SW 1271 (cell line): ENCODE data around the gene PKP3.

Source experiments
- DNase-seq, 2 experiments: peaks; one replicate each; lab custom pipeline; 2025; lab: John Stamatoyannopoulos, UW

Gene PKP3

DNA sequence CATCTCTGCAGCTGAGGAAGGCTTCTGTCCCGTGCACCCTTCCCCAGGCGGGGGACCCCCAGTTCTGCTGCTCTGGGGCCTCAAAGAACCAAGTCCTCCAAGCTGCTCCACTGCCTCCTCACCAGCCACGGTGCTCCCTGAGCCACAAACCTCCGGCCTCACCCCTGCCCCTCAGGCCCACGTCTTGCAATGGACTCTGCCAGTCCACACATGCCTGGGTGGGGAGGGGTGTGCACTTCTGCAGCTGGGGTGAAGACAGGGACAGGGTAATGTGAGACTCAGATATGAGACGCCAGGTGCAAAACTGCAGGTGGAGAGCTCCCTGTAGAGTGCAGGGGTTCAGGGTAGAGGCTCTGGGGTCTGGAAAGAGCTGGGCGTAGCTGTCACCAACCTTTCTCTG lies 52.9 kb downstream of the PKP3 start:
- DNase-seq: no peak

DNA sequence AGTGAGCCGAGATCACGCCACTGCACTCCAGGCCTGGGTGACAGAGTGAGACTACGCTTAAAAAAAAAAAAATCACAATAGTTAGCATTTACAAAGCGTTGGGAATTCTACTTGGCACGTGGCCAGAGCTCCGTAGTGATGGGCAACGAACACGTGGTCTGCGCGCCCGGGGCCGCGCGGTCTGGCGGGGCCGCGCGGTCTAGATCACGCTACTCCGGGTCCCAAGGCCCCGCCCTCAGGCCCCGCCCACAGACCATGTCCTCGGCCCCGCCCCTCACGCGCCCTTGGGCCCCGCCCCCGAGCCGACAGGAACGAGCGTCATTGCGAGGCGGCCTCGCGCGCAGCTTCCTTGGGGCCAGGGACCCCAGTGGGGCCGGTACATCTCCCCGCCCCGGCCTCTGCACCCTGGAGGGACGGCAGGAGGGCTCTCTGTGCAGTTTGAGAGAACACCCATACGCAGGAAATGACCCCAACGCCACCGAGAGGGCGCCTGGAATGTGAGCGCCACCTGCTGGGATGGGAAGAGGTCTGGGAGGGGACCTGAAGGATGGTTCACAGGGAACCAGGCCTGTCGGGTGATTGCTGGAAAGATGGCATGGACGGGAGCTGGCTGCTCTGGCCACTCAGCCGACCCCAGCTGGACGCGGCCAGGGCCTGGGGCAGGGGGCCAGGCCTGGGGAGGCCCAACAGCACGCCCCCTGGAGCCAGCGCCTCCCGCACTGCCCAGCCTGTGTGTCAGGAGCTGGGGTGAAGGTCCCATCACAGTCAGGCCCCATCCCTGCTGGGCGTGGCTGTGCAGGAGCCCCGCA lies 54.1 kb downstream of the PKP3 start:
- peak; percentile 84 to 89 for DNase-seq

DNA sequence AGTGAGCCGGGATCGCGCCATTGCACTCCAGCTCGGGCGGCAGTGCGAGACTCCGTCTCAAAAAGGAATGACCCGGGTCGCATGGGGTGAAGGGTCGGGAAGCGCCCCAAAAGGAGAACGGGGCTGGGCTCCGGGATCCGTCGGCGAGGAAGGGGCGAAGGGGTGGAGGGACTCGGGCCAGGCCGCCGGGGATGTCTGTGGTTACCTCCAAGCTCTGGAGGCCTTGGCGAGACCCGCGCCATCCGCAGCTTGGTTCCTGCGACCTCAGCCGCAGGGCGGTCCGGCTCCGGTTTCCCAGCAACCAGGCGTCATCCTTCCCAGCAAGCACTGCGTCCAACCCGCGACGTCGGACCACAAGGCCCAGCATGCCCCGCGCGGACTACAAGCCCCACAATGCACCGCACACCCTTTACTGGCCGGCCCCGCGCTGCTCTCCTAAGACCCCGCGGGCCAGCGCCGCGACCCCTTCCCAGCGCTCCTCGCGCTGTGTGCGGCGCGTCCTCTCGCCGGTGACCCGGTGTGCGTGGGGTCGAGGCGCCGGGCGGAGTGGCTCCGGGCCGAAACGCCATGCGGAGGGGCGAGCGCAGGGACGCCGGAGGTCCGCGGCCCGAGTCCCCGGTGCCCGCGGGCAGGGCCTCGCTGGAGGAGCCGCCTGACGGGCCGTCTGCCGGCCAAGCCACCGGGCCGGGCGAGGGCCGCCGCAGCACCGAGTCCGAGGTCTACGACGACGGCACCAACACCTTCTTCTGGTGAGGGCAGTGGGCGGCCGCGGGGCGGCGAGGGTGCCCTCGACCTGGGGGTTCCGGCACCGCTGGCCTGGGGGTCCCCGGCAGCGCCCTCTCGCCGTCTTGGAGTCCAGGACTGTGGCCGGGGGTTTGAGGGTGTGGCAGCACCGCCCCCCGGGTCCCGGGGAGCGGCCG lies 56.1 kb downstream of the PKP3 start, which contains the start of gene PTDSS2:
Gene PTDSS2 (plus strand): TSS at position 391 of the 920 bp plus-strand sequence. CDS start 177 bp downstream, at position 568.
- DNase-seq: peak; percentile 80 to 93

DNA sequence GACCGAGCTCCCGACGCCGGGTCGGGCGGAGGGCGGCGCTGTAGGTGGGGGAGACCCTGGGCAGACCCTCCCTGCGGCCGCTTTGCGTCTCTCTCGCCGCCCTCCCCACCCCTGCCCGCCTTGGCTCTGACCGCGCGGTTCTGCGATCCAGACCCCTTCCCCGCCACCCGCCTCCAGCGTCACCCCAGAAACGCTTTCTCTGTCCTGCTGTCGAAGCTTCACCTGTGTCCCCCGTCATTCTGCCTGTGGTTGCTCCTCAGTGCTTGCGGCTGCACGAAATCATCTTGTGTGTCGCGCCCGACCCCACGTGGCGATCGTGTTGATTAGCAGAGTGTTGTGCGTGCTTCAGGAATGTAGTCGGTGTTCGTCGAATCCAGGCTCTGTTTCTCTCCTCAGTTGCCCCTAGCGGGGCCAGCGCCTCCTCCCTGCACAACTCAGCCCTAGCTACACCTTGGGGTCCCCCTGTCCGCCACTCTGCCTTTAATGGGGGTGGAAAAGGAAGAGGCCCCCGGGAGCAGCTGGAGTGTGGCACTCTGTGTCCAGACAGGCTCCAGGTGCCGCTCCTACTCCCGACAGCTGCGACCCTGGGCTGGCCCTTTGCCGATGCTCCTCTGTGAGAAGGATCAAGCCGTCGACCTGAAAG lies 56.9 kb downstream of the PKP3 start:
- peak; percentile 25 to 54 for DNase-seq

DNA sequence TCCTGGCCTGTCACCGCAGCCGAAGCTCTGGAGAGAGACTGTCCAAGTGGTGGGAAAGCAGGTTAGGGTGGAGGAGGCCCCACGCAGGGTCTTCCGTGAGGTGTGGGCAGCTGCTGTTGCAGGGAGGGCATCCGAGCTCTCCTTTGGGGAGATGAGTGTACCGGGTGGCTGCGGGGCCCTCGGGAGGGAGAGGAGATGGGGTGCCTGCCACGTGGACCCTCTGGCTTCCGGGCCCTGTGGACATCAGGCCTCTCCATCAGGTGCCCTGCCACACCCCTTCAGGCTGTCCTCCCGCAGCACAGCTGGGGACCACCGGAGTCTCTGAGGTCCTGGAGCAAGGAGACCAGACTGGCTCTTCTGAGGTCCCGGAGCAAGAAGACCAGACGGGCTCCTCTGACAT lies 57.7 kb downstream of the PKP3 start:
- no peak for DNase-seq

DNA sequence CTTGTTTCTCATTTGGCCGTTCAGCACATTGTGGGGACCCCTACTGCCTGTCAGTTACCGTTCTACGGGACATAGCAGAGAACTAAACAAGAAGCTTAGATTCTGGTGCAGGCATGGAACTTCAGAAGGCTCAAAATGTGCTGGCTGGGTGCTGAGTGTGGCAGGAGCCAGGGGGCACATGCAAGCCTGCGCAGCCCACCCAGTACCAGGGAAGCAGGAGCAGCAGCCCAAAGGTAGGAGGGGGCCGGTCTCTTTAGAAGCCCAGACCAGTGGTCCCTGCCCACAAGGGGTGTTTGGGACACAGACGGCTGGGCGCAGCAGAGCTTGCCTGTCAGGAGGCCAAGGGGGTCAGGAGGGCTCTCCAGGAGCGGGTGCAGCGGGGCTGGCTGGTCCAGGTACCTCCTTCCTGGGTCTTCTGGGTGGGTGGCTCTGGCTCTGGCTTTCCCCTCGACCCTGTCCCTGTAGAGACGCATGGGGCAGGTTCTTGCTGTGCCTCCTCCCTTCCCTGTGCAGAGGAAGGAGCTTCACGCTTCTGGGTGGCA lies 58.3 kb downstream of the PKP3 start:
- no peak for DNase-seq

DNA sequence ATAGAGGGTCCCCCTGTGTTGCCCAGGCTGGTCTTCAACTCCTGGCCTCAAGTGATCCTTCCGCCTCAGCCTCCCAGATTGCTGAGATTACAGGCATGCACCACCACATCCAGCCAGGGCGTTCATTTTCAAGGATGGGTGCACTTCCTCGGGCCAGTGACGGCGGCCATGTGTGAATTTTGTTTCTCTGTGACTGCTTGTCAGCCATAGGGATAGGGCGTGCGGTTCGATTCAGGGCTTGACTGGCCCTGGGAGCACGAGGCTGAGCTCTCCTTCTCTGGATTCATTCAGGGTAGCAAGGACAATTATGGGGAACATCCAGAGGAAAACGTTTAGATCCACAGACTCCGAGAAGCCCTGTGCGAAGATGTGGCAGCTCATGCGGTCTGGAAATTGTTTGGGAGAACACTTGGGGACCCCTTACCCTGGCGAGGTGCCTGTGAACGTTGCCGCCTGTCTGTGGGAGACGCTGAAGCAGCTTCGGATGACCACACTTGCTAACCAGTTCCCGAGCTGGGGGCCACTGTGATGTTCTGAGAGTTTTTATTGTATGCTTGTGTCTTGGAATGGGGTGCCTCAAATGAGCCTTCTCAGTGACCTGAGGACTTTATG lies 59.0 kb downstream of the PKP3 start:
- no peak for DNase-seq

DNA sequence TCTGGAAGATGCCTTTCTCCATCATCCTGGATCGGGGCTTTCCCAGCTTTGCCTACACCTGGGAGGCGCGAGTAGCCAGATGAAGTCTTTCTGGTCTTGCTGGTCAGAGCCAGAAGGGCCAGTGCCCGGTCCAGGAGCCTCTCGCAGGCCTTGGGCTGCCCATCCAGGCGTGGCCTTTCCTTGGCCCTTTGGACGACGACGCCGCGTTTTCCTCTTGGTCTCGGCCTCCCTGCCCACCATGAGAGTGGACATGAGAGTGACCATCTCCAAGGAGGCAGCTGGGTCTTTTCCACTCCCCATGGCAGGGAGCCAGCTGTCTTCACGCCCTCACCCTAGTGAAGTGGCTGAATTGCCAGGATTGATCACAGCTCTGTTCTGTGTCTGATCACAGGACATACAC lies 59.6 kb downstream of the PKP3 start:
- DNase-seq: no peak

DNA sequence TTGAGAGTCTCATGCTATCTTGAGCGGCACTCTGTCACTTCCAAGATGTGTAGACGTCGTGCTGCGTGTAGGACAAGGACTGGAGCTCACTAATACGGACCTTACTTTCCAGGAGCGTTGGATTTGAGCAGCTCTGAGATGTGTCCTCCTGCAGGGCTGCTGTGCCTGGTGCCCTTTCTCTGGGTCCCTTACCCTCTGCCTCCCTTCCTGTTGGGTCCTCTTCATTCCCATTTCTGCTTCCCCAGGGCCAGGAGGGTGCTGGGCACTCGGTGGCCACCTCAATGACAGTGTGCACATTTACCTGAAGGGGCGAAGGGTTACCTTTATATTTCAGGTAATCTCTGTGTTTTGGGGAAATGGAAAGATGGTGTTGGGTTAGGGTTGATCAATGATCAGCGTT lies 60.0 kb downstream of the PKP3 start:
- DNase-seq: no peak
